Suprapubic skin (tissue), 4 donors: Measurements from ENCODE around the gene ZNF214. TPM values are rescaled to one million over a fixed set of nuclear protein-coding genes. Genes with fewer than 3 reads are reported as not detected.

ENCODE experiments used
- DNase-seq, 2 donors: peaks; one replicate each; pipeline ENCODE4 v3.0.0-alpha.2; 2019; ENCODE audit warnings: low spot score in 2 of 2
- H3K27ac ChIP-seq: fragments of 200-600 bp; sonication (generic); one replicate; pipeline ENCODE4 v1.5.1; 2019
- H3K27me3 ChIP-seq: fragments of 200-600 bp; sonication (generic); one replicate; pipeline ENCODE4 v1.5.1; 2019
- H3K36me3 ChIP-seq: fragments of 200-600 bp; sonication (generic); one replicate; pipeline ENCODE4 v1.5.1; 2019
- H3K4me1 ChIP-seq: fragments of 200-600 bp; sonication (generic); one replicate; pipeline ENCODE4 v1.5.1; 2019
- H3K4me3 ChIP-seq: fragments of 200-600 bp; sonication (generic); one replicate; pipeline ENCODE4 v1.5.1; 2019; ENCODE audit warnings: mild to moderate bottlenecking
- H3K9me3 ChIP-seq: fragments of 200-600 bp; sonication (generic); one replicate; pipeline ENCODE4 v1.5.1; 2019
- CTCF ChIP-seq, 2 donors: fragments of 200-600 bp in 1 of 2; fragments of 450-650 bp in 1 of 2; sonication (generic) in 1 of 2; IDR thresholded peaks; one replicate each; pipeline ENCODE4 v1.5.1; 2016 to 2019; ENCODE audit warnings: antibody characterized with exemption in 2 of 2, mild to moderate bottlenecking in 1 of 2, moderate library complexity in 1 of 2
- EP300 ChIP-seq: sonication (generic); formaldehyde crosslinking; IDR thresholded peaks from one replicate; pipeline ENCODE4 v1.6.1; 2017; ENCODE audit warnings: antibody characterized with exemption
- POLR2A ChIP-seq, 2 donors: fragments of 450-650 bp; IDR thresholded peaks; one replicate each; pipeline ENCODE4 v1.6.1; 2017; ENCODE audit warnings: antibody characterized with exemption in 2 of 2, mild to moderate bottlenecking in 2 of 2, moderate library complexity in 2 of 2
- POLR2AphosphoS5 ChIP-seq, 3 donors: sonication (generic); formaldehyde crosslinking; IDR thresholded peaks; one replicate each; pipeline ENCODE4 v1.6.1; 2017; ENCODE audit warnings: antibody characterized with exemption in 3 of 3
- WGBS: methylation state at CpG from one replicate; pipeline ENCODE4 v1.1.5; 2018; 5-methylcytosine and 5-hydroxymethylcytosine counted together
- total RNA-seq, 4 donors: library from RNA; depleted of rRNA; stranded (reverse); fragments of >200 nt; gene quantifications; one replicate each; pipeline ENCODE4 v1.1.0, GENCODE V29; 2016

Gene ZNF214
- total RNA-seq = 1 to 10 TPM in 1 of 4 donors, under 1 TPM in 3; 0.53 to 3.5 (median 0.68) TPM

- H3K27me3 ChIP-seq = no peaks in the 10 kb centered on the region
- no peaks in the 10 kb centered on the region for H3K36me3 ChIP-seq
- H3K27ac ChIP-seq = no peak within 1 kb of the TSS
- H3K4me3 ChIP-seq = peak within 1 kb of the TSS; percentile 53
- peak; percentile 95 for DNase-seq
- no peak for TF ChIP-seq POLR2A (IDR thresholded peaks at IDR 0.05)
- no peak for TF ChIP-seq EP300
- TF ChIP-seq POLR2AphosphoS5 (IDR thresholded peaks at IDR 0.05) = peak in 1 of 3 donors; percentile 6
- WGBS = 3% methylated on average over 34 of the region's 47 CpGs
- no peaks in the 10 kb centered on the region for H3K9me3 ChIP-seq
- H3K4me1 ChIP-seq = peaks cover 11% of the 10 kb centered on the region
These were observed at the start of gene ZNF214, which contains the start of gene NLRP14 for GRCh38 chr11:7020183-7020917. TSS of gene ZNF214 (minus strand) at chr11:7020346. CDS start at chr11:7002835, 17,511 bp downstream. TSS of gene NLRP14 (plus strand) at chr11:7020479. CDS start at chr11:7038587, 18,108 bp downstream.

- Histone ChIP-seq H3K27me3 (no peaks in the 10 kb centered on the region), H3K4me1 (no peaks in the 10 kb centered on the region), H3K4me3 (no peak overlapping the region), H3K36me3 (no peaks in the 10 kb centered on the region), H3K27ac (no peak overlapping the region), H3K9me3 (no peaks in the 10 kb centered on the region)
- TF ChIP-seq POLR2A (IDR thresholded peaks at IDR 0.05) = no peak
- TF ChIP-seq CTCF (IDR thresholded peaks at IDR 0.05) = no peak
- TF ChIP-seq POLR2AphosphoS5 (IDR thresholded peaks at IDR 0.05) = no peak
- no peak for TF ChIP-seq EP300
- no peak for DNase-seq
- WGBS = 89% methylated on average over 2 of the region's 2 CpGs
These were observed 42.4 kb upstream of the ZNF214 start for GRCh38 chr11:7062534-7062933.

- no peak for TF ChIP-seq POLR2A (IDR thresholded peaks at IDR 0.05)
- no peak for TF ChIP-seq EP300
- TF ChIP-seq POLR2AphosphoS5 (IDR thresholded peaks at IDR 0.05) = no peak
- H3K4me1 ChIP-seq = no peaks in the 10 kb centered on the region
- H3K36me3 ChIP-seq = no peaks in the 10 kb centered on the region
- no peak overlapping the region for H3K4me3 ChIP-seq
- H3K9me3 ChIP-seq = no peaks in the 10 kb centered on the region
- DNase-seq = no peak
- no peak overlapping the region for H3K27ac ChIP-seq
- no peaks in the 10 kb centered on the region for H3K27me3 ChIP-seq
- 64% methylated on average over 1 of the region's 1 CpG for WGBS
These were observed 40.7 kb upstream of the ZNF214 start for GRCh38 chr11:7060868-7061267.

GRCh38 chr11:7057641-7058040 lies 37.5 kb upstream of the ZNF214 start:
- WGBS = 20% methylated on average over 2 of the region's 2 CpGs
- no peaks in the 10 kb centered on the region for H3K9me3 ChIP-seq

GRCh38 chr11:7056828-7057513 lies 36.8 kb upstream of the ZNF214 start:
- no peaks in the 10 kb centered on the region for H3K27me3 ChIP-seq
- no peaks in the 10 kb centered on the region for H3K4me1 ChIP-seq
- H3K36me3 ChIP-seq = no peaks in the 10 kb centered on the region
- no peak overlapping the region for H3K27ac ChIP-seq
- H3K4me3 ChIP-seq = no peak overlapping the region
- whole genome bisulfite sequencing = 79% methylated on average over 6 of the region's 6 CpGs
- no peak for DNase-seq
- TF ChIP-seq POLR2AphosphoS5 (IDR thresholded peaks at IDR 0.05) (no peak), EP300 (no peak), CTCF (IDR thresholded peaks at IDR 0.05) (no peak), POLR2A (IDR thresholded peaks at IDR 0.05) (no peak)
- no peaks in the 10 kb centered on the region for H3K9me3 ChIP-seq

More at GRCh38 chr11:7057641-7058040, 37.5 kb upstream of the ZNF214 start:
- no peak overlapping the region for H3K4me3 ChIP-seq
- no peak for DNase-seq
- no peak overlapping the region for H3K27ac ChIP-seq
- no peaks in the 10 kb centered on the region for H3K27me3 ChIP-seq
- H3K36me3 ChIP-seq = no peaks in the 10 kb centered on the region
- TF ChIP-seq EP300 (no peak), POLR2A (IDR thresholded peaks at IDR 0.05) (no peak), CTCF (IDR thresholded peaks at IDR 0.05) (no peak), POLR2AphosphoS5 (IDR thresholded peaks at IDR 0.05) (no peak)
- no peaks in the 10 kb centered on the region for H3K4me1 ChIP-seq

- Histone ChIP-seq H3K9me3 (no peaks in the 10 kb centered on the region), H3K27me3 (no peaks in the 10 kb centered on the region), H3K36me3 (no peaks in the 10 kb centered on the region), H3K4me1 (no peaks in the 10 kb centered on the region), H3K27ac (no peak overlapping the region), H3K4me3 (no peak overlapping the region)
- no peak for TF ChIP-seq CTCF (IDR thresholded peaks at IDR 0.05)
- TF ChIP-seq EP300 = no peak
- no peak for TF ChIP-seq POLR2AphosphoS5 (IDR thresholded peaks at IDR 0.05)
- TF ChIP-seq POLR2A (IDR thresholded peaks at IDR 0.05) = no peak
- 84% methylated on average over 1 of the region's 1 CpG for WGBS
- DNase-seq = no peak
These were observed 30.0 kb upstream of the ZNF214 start for GRCh38 chr11:7050191-7050590.
